ENCODE measurements around the gene VCAN. TPM values are rescaled to one million over a fixed set of nuclear protein-coding genes. Genes with fewer than 3 reads are reported as not detected.

Gene VCAN
- total and polyA plus RNA-seq, 4 donors, result 0.97 to 15.6 (median 4.8) TPM

DNA sequence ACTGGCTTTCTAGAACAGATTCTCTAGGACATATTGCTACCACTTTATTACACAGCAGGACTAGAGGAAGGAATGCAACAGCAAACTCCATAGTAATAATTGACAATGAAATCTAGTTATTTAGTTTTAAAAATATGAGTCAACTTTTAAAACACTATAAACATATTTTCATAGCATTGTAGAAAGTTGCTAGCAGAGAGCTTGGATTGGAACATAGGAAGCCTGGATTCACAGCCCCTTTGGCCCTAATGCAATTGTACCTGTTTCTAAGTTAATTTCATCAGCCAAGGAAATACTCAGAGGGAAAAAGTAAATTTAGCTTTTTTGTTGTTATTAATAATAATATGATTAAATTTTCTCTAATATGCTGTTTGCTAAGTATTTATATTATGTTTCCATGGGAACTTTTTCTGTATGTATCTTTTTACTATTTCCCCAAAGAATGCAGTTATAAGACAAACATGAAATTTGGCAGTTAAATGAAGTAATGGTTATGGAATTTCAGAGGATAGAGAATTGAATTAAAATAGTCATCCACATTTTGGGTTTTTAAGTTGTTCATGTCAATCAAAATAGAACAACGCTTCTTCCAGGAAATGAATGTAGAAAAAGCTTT is 45.6 kb downstream of the VCAN start:
- TF ChIP-seq, protein P1, sequence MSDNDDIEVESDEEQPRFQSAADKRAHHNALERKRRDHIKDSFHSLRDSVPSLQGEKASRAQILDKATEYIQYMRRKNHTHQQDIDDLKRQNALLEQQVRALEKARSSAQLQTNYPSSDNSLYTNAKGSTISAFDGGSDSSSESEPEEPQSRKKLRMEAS (IDR thresholded peaks at IDR 0.05), result no peak
- TF ChIP-seq JUND (IDR thresholded peaks at IDR 0.05) (no peak), RAD21 (IDR thresholded peaks at IDR 0.05) (no peak), HNF4A (conservative IDR thresholded peaks at IDR 0.05) (no peak), SP1 (IDR thresholded peaks at IDR 0.05) (no peak), FOXA2 (IDR thresholded peaks at IDR 0.05) (no peak), FOXA1 (IDR thresholded peaks at IDR 0.05) (no peak), EGR1 (IDR thresholded peaks at IDR 0.05; ENCODE audit: low read depth in 2 of 2) (no peak), GABPA (IDR thresholded peaks at IDR 0.05 in 1 of 2, conservative IDR thresholded peaks at IDR 0.05 in 1 of 2) (no peak), TAF1 (conservative IDR thresholded peaks at IDR 0.05) (no peak), YY1 (IDR thresholded peaks at IDR 0.05) (no peak), HNF4G (IDR thresholded peaks at IDR 0.05) (no peak)
- TF ChIP-seq, protein P2, sequence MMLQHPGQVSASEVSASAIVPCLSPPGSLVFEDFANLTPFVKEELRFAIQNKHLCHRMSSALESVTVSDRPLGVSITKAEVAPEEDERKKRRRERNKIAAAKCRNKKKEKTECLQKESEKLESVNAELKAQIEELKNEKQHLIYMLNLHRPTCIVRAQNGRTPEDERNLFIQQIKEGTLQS (IDR thresholded peaks at IDR 0.05), result no peak
- TF ChIP-seq, protein P3, sequence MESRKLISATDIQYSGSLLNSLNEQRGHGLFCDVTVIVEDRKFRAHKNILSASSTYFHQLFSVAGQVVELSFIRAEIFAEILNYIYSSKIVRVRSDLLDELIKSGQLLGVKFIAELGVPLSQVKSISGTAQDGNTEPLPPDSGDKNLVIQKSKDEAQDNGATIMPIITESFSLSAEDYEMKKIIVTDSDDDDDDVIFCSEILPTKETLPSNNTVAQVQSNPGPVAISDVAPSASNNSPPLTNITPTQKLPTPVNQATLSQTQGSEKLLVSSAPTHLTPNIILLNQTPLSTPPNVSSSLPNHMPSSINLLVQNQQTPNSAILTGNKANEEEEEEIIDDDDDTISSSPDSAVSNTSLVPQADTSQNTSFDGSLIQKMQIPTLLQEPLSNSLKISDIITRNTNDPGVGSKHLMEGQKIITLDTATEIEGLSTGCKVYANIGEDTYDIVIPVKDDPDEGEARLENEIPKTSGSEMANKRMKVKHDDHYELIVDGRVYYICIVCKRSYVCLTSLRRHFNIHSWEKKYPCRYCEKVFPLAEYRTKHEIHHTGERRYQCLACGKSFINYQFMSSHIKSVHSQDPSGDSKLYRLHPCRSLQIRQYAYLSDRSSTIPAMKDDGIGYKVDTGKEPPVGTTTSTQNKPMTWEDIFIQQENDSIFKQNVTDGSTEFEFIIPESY (IDR thresholded peaks at IDR 0.05), result no peak
- TF ChIP-seq, protein P4, sequence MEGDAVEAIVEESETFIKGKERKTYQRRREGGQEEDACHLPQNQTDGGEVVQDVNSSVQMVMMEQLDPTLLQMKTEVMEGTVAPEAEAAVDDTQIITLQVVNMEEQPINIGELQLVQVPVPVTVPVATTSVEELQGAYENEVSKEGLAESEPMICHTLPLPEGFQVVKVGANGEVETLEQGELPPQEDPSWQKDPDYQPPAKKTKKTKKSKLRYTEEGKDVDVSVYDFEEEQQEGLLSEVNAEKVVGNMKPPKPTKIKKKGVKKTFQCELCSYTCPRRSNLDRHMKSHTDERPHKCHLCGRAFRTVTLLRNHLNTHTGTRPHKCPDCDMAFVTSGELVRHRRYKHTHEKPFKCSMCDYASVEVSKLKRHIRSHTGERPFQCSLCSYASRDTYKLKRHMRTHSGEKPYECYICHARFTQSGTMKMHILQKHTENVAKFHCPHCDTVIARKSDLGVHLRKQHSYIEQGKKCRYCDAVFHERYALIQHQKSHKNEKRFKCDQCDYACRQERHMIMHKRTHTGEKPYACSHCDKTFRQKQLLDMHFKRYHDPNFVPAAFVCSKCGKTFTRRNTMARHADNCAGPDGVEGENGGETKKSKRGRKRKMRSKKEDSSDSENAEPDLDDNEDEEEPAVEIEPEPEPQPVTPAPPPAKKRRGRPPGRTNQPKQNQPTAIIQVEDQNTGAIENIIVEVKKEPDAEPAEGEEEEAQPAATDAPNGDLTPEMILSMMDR (IDR thresholded peaks at IDR 0.05; ENCODE audit: low read depth, low read length, missing input control), result no peak
- WGBS, result 78% methylated on average over 1 of the region's 1 CpG
- Histone ChIP-seq H3K36me3 (ENCODE audit: control insufficient read depth in 4 of 4, insufficient read depth in 3 of 4, low read depth in 1 of 4, low read length in 3 of 4) (no peaks in the 10 kb centered on the region), H3K9ac (ENCODE audit: low read depth in 1 of 2, low read length in 2 of 2) (no peak overlapping the region), H3K27ac (ENCODE audit: low read depth in 1 of 2, low read length in 2 of 2) (no peak overlapping the region), H3K27me3 (ENCODE audit: control insufficient read depth in 4 of 4, insufficient read depth in 4 of 4, low read length in 3 of 4) (no peaks in the 10 kb centered on the region), H3K9me3 (ENCODE audit: control insufficient read depth in 4 of 4, low read length in 3 of 4) (no peaks in the 10 kb centered on the region), H3K4me1 (ENCODE audit: control insufficient read depth in 4 of 4, insufficient read depth in 4 of 4, low read length in 3 of 4) (no peaks in the 10 kb centered on the region), H3K4me3 (ENCODE audit: low read depth in 1 of 3, low read length in 3 of 3) (no peak overlapping the region)
- no peak for DNase-seq (ENCODE audit: low spot score)

DNA sequence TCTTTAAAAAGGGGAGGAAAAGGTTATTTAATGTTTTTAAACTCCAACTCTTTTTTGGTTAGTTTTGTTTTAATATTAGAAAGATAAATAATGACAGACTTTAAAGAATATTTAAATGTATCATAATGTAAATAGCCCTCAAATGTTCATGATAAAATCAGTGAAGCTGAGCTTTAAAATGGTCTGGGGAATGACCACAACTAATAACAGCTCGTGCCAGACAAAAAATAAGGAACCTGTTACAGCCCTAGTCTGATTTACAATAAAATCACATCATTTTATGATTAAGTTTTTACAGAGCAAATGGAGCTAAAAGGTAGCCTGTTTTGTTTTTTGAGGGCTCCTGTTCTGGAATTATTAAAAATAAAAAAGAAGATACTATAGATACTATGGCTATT is 46.1 kb downstream of the VCAN start:
- Histone ChIP-seq H3K36me3 (ENCODE audit: control insufficient read depth in 4 of 4, insufficient read depth in 3 of 4, low read depth in 1 of 4, low read length in 3 of 4) (no peaks in the 10 kb centered on the region), H3K4me1 (ENCODE audit: control insufficient read depth in 4 of 4, insufficient read depth in 4 of 4, low read length in 3 of 4) (no peaks in the 10 kb centered on the region), H3K9me3 (ENCODE audit: control insufficient read depth in 4 of 4, low read length in 3 of 4) (no peaks in the 10 kb centered on the region), H3K27me3 (ENCODE audit: control insufficient read depth in 4 of 4, insufficient read depth in 4 of 4, low read length in 3 of 4) (no peaks in the 10 kb centered on the region), H3K9ac (ENCODE audit: low read depth in 1 of 2, low read length in 2 of 2) (no peak overlapping the region), H3K27ac (ENCODE audit: low read depth in 1 of 2, low read length in 2 of 2) (no peak overlapping the region), H3K4me3 (ENCODE audit: low read depth in 1 of 3, low read length in 3 of 3) (no peak overlapping the region)
- TF ChIP-seq FOXA2 (IDR thresholded peaks at IDR 0.05) (no peak), HNF4A (conservative IDR thresholded peaks at IDR 0.05) (no peak), TAF1 (conservative IDR thresholded peaks at IDR 0.05) (no peak), NR2F2 (IDR thresholded peaks at IDR 0.05) (no peak), FOXA1 (IDR thresholded peaks at IDR 0.05) (no peak), RXRA (IDR thresholded peaks at IDR 0.05) (no peak)
- DNase-seq (ENCODE audit: low spot score), result no peak
- 87% methylated on average over 1 of the region's 1 CpG for WGBS

Measured in liver (tissue), 9 donors.